CD4-positive, alpha-beta T cell (primary cell): ENCODE data around the gene OR4S1. TPM values are rescaled to one million over a fixed set of nuclear protein-coding genes. Genes with fewer than 3 reads are reported as not detected.
"Not testable (repeated sequence)": the region's sequence is repeated elsewhere in the genome, so short reads cannot be mapped to it uniquely, and the experiment has no call there.

Source experiments
- ATAC-seq: fragments of 200-7000 bp; cut with Tn5 transposase; one replicate; pipeline ENCODE4 v1.10.0; 2022; ENCODE audit warnings: mild to moderate bottlenecking; ENCODE audit not compliant: poor library complexity
- CTCF ChIA-PET: fragments of 350-600 bp; sonication (Branson Sonifier 250); formaldehyde crosslinking; loops from one replicate; lab custom pipeline; 2021; ENCODE audit warnings: antibody characterized with exemption, inconsistent platforms; lab: Charles Lee
- POLR2A ChIA-PET: fragments of 350-600 bp; sonication (Branson Sonifier 250); formaldehyde crosslinking; loops from one replicate; lab custom pipeline; 2021; ENCODE audit warnings: antibody characterized with exemption, inconsistent platforms; lab: Charles Lee
- DNase-seq, 14 experiments: peaks; one replicate each; pipeline ENCODE4 v3.0.0-alpha.2; 2013 to 2020; ENCODE audit warnings: mixed read lengths in 2 of 14
- H3K27ac ChIP-seq, 2 donors: one replicate each; pipeline versions ENCODE4 v1.5.1 to v1.7.0; 2013; ENCODE audit warnings: low read length in 2 of 2, low read depth in 1 of 2, mild to moderate bottlenecking in 1 of 2
- H3K27me3 ChIP-seq, 2 experiments: 1 replicate in 1 of 2; 2 replicates in 1 of 2; pipeline versions ENCODE4 v1.6.1 to v1.7.0; 2013; ENCODE audit warnings: low read length in 2 of 2, control low read depth in 1 of 2, mild to moderate bottlenecking in 1 of 2, moderate library complexity in 1 of 2; ENCODE audit not compliant: insufficient read depth in 2 of 2, control insufficient read depth in 1 of 2
- H3K36me3 ChIP-seq: one replicate; pipeline ENCODE4 v1.6.1; 2013; ENCODE audit warnings: low read length, control low read depth; ENCODE audit not compliant: insufficient read depth
- H3K4me1 ChIP-seq: one replicate; pipeline ENCODE4 v1.6.1; 2013; ENCODE audit warnings: low read length, control low read depth; ENCODE audit not compliant: insufficient read depth
- H3K4me3 ChIP-seq: one replicate; pipeline ENCODE4 v1.5.1; 2013; ENCODE audit warnings: mild to moderate bottlenecking, low read length, moderate library complexity
- H3K9me3 ChIP-seq, 2 experiments: 1 replicate in 1 of 2; 2 replicates in 1 of 2; pipeline versions ENCODE4 v1.6.1 to v1.7.0; 2013; ENCODE audit warnings: low read length in 2 of 2, mild to moderate bottlenecking in 2 of 2, control low read depth in 1 of 2, moderate library complexity in 1 of 2; ENCODE audit not compliant: control insufficient read depth in 1 of 2, insufficient read depth in 1 of 2
- H3K27ac Mint-ChIP-seq: one replicate; pipeline ENCODE4 v1.8.0; 2020; ENCODE audit warnings: mixed read lengths
- H3K27me3 Mint-ChIP-seq: one replicate; pipeline ENCODE4 v1.8.0; 2021; ENCODE audit warnings: mixed read lengths
- H3K36me3 Mint-ChIP-seq: one replicate; pipeline ENCODE4 v1.8.0; 2021; ENCODE audit warnings: low read depth, mixed read lengths
- H3K4me1 Mint-ChIP-seq: one replicate; pipeline ENCODE4 v1.8.0; 2021; ENCODE audit warnings: low read depth, mixed read lengths
- H3K4me3 Mint-ChIP-seq: one replicate; pipeline ENCODE4 v1.8.0; 2020; ENCODE audit warnings: mild to moderate bottlenecking, mixed read lengths
- H3K9me3 Mint-ChIP-seq: one replicate; pipeline ENCODE4 v1.8.0; 2020; ENCODE audit warnings: mixed read lengths
- intact Hi-C, 2 experiments: fragments of 100-400 bp; cut with DNase I in 1 of 2; cut with micrococcal nuclease in 1 of 2; formaldehyde crosslinking; loops; one replicate each; pipeline versions ENCODE4 v1.15.1 to v1.9.0; 2023 to 2025; cut with DNase I, micrococcal nuclease
- total RNA-seq, 174 experiments: library from RNA in 2 of 174; stranded (reverse) in 2 of 174; gene quantifications; one replicate each; pipeline ENCODE4 v1.2.3 and lab custom pipeline; 2021 to 2026
- TF ChIP-seq, protein P1 (sequence below): fragments of 200-600 bp; IDR thresholded peaks from one replicate; pipeline ENCODE4 v1.8.0; 2022; ENCODE audit warnings: antibody characterized with exemption, mild to moderate bottlenecking

The OR4S1 gene
- total RNA-seq, 2 experiments from 2014 or later, result not detected

GRCh38 chr11:48324620-48325019 is 18.6 kb downstream of the OR4S1 start, which contains the start of gene OR4C3:
Gene OR4C3 (plus strand): TSS chr11:48324920. CDS start chr11:48325022, 102 bp downstream.
- H3K27me3 ChIP-seq, H3K4me1 Mint-ChIP-seq, H3K4me1 ChIP-seq, intact Hi-C loops, H3K36me3 ChIP-seq, H3K4me3 Mint-ChIP-seq, H3K36me3 Mint-ChIP-seq, POLR2A ChIA-PET, H3K4me3 ChIP-seq, ATAC-seq, H3K27ac ChIP-seq, H3K9me3 Mint-ChIP-seq, CTCF ChIA-PET, H3K9me3 ChIP-seq, DNase-seq, H3K27ac Mint-ChIP-seq: not testable (repeated sequence)
- H3K27me3 Mint-ChIP-seq, result peaks cover 18% of the 10 kb centered on the region

DNA sequence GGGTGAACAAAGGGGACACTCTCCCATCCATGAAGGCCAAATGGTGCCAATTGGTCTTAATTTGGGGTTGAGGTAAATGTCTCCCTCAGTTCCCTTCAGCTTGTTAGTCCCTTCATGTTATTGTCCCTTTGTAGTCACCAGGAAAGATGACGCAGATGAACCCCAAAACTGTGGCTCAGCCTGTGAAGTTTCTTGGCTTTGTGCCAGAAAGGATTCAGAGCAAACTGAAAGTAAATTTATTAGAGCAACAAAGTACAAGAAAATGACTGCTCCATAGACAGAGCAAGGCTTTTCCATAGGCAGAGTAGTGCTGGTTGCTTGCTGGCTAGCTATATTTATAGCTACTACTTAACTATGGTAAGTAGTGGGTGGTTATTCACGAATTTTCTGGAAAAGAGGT is 35.4 kb downstream of the OR4S1 start:
- CTCF ChIA-PET, result no interaction called here
- H3K27me3 ChIP-seq, result no peaks in the 10 kb centered on the region
- H3K4me3 ChIP-seq, result no peak overlapping the region
- H3K27ac ChIP-seq, result no peak overlapping the region
- Mint-ChIP-seq H3K27me3 (no peaks in the 10 kb centered on the region), H3K4me3 (no peak overlapping the region), H3K9me3 (peaks cover 3% of the 10 kb centered on the region), H3K36me3 (peaks cover 10% of the 10 kb centered on the region), H3K4me1 (peaks cover 29% of the 10 kb centered on the region), H3K27ac (peak overlapping the region; percentile 44)
- intact Hi-C loops, result no loop called here
- H3K4me1 ChIP-seq, result peaks cover 7% of the 10 kb centered on the region
- DNase-seq (peak in 4 of 14 experiments; percentile 4 to 70 (median 28)), ATAC-seq (no peak)
- no peaks in the 10 kb centered on the region for H3K36me3 ChIP-seq
- TF ChIP-seq, protein P1, sequence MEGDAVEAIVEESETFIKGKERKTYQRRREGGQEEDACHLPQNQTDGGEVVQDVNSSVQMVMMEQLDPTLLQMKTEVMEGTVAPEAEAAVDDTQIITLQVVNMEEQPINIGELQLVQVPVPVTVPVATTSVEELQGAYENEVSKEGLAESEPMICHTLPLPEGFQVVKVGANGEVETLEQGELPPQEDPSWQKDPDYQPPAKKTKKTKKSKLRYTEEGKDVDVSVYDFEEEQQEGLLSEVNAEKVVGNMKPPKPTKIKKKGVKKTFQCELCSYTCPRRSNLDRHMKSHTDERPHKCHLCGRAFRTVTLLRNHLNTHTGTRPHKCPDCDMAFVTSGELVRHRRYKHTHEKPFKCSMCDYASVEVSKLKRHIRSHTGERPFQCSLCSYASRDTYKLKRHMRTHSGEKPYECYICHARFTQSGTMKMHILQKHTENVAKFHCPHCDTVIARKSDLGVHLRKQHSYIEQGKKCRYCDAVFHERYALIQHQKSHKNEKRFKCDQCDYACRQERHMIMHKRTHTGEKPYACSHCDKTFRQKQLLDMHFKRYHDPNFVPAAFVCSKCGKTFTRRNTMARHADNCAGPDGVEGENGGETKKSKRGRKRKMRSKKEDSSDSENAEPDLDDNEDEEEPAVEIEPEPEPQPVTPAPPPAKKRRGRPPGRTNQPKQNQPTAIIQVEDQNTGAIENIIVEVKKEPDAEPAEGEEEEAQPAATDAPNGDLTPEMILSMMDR, result no peak
- peaks cover 0 to 14% of the 10 kb centered on the region in 2 experiments for H3K9me3 ChIP-seq
- POLR2A ChIA-PET, result no interaction called here

DNA sequence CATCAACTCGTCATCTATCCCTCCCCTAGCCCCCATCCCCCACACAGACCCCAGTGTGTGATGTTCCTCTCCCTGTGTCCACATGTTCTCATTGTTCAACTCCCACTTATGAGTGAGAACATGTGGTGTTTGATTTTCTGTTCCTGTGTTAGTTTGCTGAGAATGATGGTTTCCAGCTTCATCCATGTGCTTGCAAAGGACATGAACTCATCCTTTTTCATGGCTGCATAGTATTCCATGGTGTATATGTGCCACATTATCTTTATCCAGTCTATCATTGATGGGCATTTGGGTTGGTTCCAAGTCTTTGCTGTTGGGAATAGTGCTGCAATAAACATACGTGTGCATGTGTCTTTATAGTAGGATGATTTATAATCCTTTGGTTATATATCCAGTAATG is 36.5 kb downstream of the OR4S1 start:
- H3K27ac Mint-ChIP-seq, H3K4me1 ChIP-seq, H3K4me3 ChIP-seq, H3K27ac ChIP-seq, POLR2A ChIA-PET, intact Hi-C loops, H3K9me3 Mint-ChIP-seq, H3K27me3 ChIP-seq, H3K36me3 Mint-ChIP-seq, ATAC-seq, CTCF ChIA-PET, H3K4me3 Mint-ChIP-seq, H3K27me3 Mint-ChIP-seq, H3K36me3 ChIP-seq, DNase-seq: not testable (repeated sequence)
- H3K4me1 Mint-ChIP-seq, result peaks cover 34% of the 10 kb centered on the region
- peaks cover 0 to 14% of the 10 kb centered on the region in 2 experiments for H3K9me3 ChIP-seq

- H3K27ac Mint-ChIP-seq, POLR2A ChIA-PET, H3K4me3 ChIP-seq, intact Hi-C loops, H3K27me3 Mint-ChIP-seq, CTCF ChIA-PET, H3K36me3 ChIP-seq, ATAC-seq, H3K9me3 Mint-ChIP-seq, H3K36me3 Mint-ChIP-seq, H3K4me1 ChIP-seq, H3K4me3 Mint-ChIP-seq, H3K27me3 ChIP-seq, H3K27ac ChIP-seq: not testable (repeated sequence)
- H3K9me3 ChIP-seq, result peaks cover 0 to 14% of the 10 kb centered on the region in 2 experiments
- DNase-seq, result peak in 2 of 14 experiments; percentile 2 to 53
- peaks cover 32% of the 10 kb centered on the region for H3K4me1 Mint-ChIP-seq
Observed at GRCh38 chr11:48346286-48346685, 40.3 kb downstream of the OR4S1 start.
